ENCODE results near the gene FOXS1.

DNA sequence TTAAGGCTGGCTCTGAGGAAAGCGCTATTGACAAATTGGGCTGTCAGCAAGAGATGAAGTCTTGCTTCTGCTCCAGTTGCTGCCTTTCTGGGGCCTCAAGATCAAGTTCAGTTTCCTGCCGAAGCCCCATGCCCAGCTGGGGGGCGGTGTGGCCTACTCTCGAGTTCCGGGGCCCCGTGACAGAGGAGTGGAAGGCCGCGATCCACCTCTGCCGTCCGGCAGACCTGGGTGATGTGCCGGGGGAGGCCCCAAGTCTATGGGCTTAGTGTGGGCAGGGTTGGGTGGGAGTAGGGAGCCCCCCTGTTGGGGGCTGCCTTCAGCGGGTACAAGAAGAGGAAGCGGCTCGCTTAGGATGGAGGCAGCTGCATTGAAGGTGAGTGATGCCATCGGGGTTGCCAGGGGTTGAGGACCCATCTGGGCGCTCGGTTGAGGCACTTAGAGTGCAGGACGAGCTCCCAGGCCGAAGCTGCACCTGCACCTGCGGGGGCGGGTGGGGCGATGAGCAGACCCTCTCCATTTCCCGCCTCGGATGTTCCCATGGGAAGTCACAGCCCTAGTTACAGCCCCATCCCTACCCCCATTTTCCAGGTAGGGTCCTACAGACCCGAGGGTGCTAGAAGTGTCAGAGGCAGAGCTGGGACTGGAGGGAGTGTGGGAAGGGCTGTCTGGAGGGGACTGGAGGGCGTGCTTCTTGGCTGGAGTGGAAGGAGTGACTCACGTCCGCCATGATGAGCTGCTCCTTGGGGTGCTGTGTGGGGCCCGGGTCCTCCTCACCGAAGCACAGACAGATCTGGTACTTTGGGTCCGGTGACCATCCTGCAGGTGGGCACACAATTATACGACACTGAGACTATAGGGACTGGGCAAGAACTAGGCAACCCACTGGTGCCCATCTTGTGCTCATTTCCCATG lies 2.9 kb upstream of the FOXS1 start:
- TF ChIP-seq, protein P1, sequence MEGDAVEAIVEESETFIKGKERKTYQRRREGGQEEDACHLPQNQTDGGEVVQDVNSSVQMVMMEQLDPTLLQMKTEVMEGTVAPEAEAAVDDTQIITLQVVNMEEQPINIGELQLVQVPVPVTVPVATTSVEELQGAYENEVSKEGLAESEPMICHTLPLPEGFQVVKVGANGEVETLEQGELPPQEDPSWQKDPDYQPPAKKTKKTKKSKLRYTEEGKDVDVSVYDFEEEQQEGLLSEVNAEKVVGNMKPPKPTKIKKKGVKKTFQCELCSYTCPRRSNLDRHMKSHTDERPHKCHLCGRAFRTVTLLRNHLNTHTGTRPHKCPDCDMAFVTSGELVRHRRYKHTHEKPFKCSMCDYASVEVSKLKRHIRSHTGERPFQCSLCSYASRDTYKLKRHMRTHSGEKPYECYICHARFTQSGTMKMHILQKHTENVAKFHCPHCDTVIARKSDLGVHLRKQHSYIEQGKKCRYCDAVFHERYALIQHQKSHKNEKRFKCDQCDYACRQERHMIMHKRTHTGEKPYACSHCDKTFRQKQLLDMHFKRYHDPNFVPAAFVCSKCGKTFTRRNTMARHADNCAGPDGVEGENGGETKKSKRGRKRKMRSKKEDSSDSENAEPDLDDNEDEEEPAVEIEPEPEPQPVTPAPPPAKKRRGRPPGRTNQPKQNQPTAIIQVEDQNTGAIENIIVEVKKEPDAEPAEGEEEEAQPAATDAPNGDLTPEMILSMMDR (conservative IDR thresholded peaks at IDR 0.05; ENCODE audit: low read depth in 2 of 2): peak in 1 of 2 experiments; percentile 19; a peak in 1 of 4 replicates
- TF ChIP-seq EZH2 (IDR thresholded peaks at IDR 0.05; ENCODE audit: low read depth, unreplicated experiment) (no peak), EZH2phosphoT487 (IDR thresholded peaks at IDR 0.05; ENCODE audit: unreplicated experiment) (no peak), ZNF114 (CRISPR knock-in tag; IDR thresholded peaks at IDR 0.05) (no peak), POLR2AphosphoS5 (IDR thresholded peaks at IDR 0.05; ENCODE audit: low read depth) (no peak), JUNB (IDR thresholded peaks at IDR 0.05; ENCODE audit: unreplicated experiment) (no peak), CREB1 (CRISPR knock-in tag; IDR thresholded peaks at IDR 0.05; ENCODE audit: low read depth) (no peak)
- TF ChIP-seq, protein P2, sequence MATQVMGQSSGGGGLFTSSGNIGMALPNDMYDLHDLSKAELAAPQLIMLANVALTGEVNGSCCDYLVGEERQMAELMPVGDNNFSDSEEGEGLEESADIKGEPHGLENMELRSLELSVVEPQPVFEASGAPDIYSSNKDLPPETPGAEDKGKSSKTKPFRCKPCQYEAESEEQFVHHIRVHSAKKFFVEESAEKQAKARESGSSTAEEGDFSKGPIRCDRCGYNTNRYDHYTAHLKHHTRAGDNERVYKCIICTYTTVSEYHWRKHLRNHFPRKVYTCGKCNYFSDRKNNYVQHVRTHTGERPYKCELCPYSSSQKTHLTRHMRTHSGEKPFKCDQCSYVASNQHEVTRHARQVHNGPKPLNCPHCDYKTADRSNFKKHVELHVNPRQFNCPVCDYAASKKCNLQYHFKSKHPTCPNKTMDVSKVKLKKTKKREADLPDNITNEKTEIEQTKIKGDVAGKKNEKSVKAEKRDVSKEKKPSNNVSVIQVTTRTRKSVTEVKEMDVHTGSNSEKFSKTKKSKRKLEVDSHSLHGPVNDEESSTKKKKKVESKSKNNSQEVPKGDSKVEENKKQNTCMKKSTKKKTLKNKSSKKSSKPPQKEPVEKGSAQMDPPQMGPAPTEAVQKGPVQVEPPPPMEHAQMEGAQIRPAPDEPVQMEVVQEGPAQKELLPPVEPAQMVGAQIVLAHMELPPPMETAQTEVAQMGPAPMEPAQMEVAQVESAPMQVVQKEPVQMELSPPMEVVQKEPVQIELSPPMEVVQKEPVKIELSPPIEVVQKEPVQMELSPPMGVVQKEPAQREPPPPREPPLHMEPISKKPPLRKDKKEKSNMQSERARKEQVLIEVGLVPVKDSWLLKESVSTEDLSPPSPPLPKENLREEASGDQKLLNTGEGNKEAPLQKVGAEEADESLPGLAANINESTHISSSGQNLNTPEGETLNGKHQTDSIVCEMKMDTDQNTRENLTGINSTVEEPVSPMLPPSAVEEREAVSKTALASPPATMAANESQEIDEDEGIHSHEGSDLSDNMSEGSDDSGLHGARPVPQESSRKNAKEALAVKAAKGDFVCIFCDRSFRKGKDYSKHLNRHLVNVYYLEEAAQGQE (IDR thresholded peaks at IDR 0.05; ENCODE audit: unreplicated experiment): no peak
